Spleen (tissue), 11 donors: Measurements from ENCODE around the gene RBM47. TPM values are rescaled to one million over a fixed set of nuclear protein-coding genes. Genes with fewer than 3 reads are reported as not detected.

Experiments used
- DNase-seq: peaks from one replicate; pipeline ENCODE4 v3.0.0-alpha.2; 2020
- H3K27ac ChIP-seq, 8 donors: fragments of 200-600 bp; sonication (generic) in 7 of 8; 1 replicate in 4 of 8; 2 replicates in 4 of 8; pipeline versions ENCODE4 v1.5.0 to v1.8.0; 2016 to 2021; ENCODE audit warnings: inconsistent platforms in 4 of 8, mild to moderate bottlenecking in 4 of 8, moderate library complexity in 1 of 8
- H3K27me3 ChIP-seq, 7 donors: fragments of 200-600 bp; sonication (generic) in 6 of 7; replicated peaks in 1 of 7; 1 replicate in 4 of 7; 2 replicates in 3 of 7; pipeline versions ENCODE4 v1.5.0 to v1.8.0; 2016 to 2021; ENCODE audit warnings: inconsistent platforms in 3 of 7, mild to moderate bottlenecking in 1 of 7
- H3K36me3 ChIP-seq, 6 donors: fragments of 200-600 bp; sonication (generic) in 5 of 6; 1 replicate in 4 of 6; 2 replicates in 2 of 6; pipeline versions ENCODE4 v1.5.0 to v1.8.0; 2016 to 2021; ENCODE audit warnings: inconsistent platforms in 2 of 6
- H3K4me1 ChIP-seq, 6 donors: fragments of 200-600 bp; sonication (generic) in 5 of 6; 1 replicate in 3 of 6; 2 replicates in 3 of 6; pipeline versions ENCODE4 v1.5.0 to v1.8.0; 2016 to 2021; ENCODE audit warnings: inconsistent platforms in 3 of 6
- H3K4me3 ChIP-seq, 8 donors: fragments of 200-600 bp; sonication (generic) in 7 of 8; 1 replicate in 4 of 8; 2 replicates in 4 of 8; pipeline versions ENCODE4 v1.5.0 to v1.8.0; 2016 to 2021; ENCODE audit warnings: inconsistent platforms in 4 of 8, mild to moderate bottlenecking in 4 of 8, moderate library complexity in 2 of 8
- H3K9me3 ChIP-seq, 8 donors: fragments of 200-600 bp; sonication (generic) in 7 of 8; 1 replicate in 4 of 8; 2 replicates in 4 of 8; pipeline versions ENCODE4 v1.5.0 to v1.8.0; 2016 to 2021; ENCODE audit warnings: inconsistent platforms in 4 of 8
- POLR2A ChIP-seq, 3 donors: fragments of 450-650 bp; IDR thresholded peaks; one replicate each; pipeline ENCODE4 v1.5.1; 2017; ENCODE audit warnings: antibody characterized with exemption in 3 of 3, mild to moderate bottlenecking in 1 of 3
- POLR2AphosphoS5 ChIP-seq, 3 donors: sonication (generic); formaldehyde crosslinking; IDR thresholded peaks; one replicate each; pipeline ENCODE4 v1.5.1; 2017; ENCODE audit warnings: antibody characterized with exemption in 3 of 3
- WGBS, 5 donors: extraction: QIAGEN DNeasy Blood & Tissue Kit in 3 of 5; methylation state at CpG; one replicate each; pipeline versions ENCODE4 v1.1.5 to v1.1.7; 2013 to 2018; 5-methylcytosine and 5-hydroxymethylcytosine counted together
- intact Hi-C: fragments of 100-400 bp; cut with DNase I; formaldehyde crosslinking; loops from one replicate; pipeline ENCODE4 v1.15.0; 2023; ENCODE audit warnings: low total_unique reads
- polyA plus RNA-seq, 3 donors: library from polyadenylated mRNA; stranded (reverse); fragments of 200-250 nt; gene quantifications; one replicate each; pipeline ENCODE4 v1.2.1, GENCODE V29; 2013
- total RNA-seq, 7 donors: library from RNA; depleted of rRNA in 3 of 7; stranded (reverse); fragments of >200 nt in 3 of 7; fragmentation: NEBNext Ultra II Directional in 4 of 7; extraction: Animal tissue kit (Norgen Biotek cat#: 25700) in 4 of 7; gene quantifications; one replicate each; pipeline versions ENCODE4 v1.1.0 to v1.2.1, GENCODE V29; 2016 to 2021
- TF ChIP-seq, protein P1 (sequence below), 11 experiments: fragments of 200-600 bp in 7 of 11; fragments of 450-650 bp in 4 of 11; sonication (generic) in 4 of 11; IDR thresholded peaks in 8 of 11; conservative IDR thresholded peaks in 3 of 11; 1 replicate in 7 of 11; 2 replicates in 4 of 11; pipeline versions ENCODE4 v1.4.0 to v1.8.0; 2016 to 2021; ENCODE audit warnings: antibody characterized with exemption in 11 of 11, inconsistent platforms in 4 of 11, mild to moderate bottlenecking in 1 of 11
- donor health status: healthy with polysubstance abuse.
- donor health status: DM: no; HTN: no; CAD: no; lungs with moderate emphysema.
- donor health status: DM: no; HTN: no; CAD: no.
- donor health status: Bipolar disorder and iron deficiency.
- donor health status: healthy.
- donor health status: DM: no; HTN: no; CAD: no.
- donor health status: DM: yes; HTN: yes; CAD: no.

The RBM47 gene
- total and polyA plus RNA-seq, 10 donors = 6.0 to 164 (median 77.9) TPM

GRCh38 chr4:40484346-40485090 is 145.1 kb downstream of the RBM47 start:
- Histone ChIP-seq H3K9me3 (no peaks in the 10 kb centered on the region), H3K27ac (no peak overlapping the region), H3K4me3 (no peak overlapping the region), H3K4me1 (peaks cover 0 to 59% (median 12%) of the 10 kb centered on the region in 6 donors), H3K36me3 (peaks cover 0 to 5% (median 0%) of the 10 kb centered on the region in 6 donors), H3K27me3 (no peaks in the 10 kb centered on the region)
- intact Hi-C loops = no loop called here
- TF ChIP-seq, protein P1, sequence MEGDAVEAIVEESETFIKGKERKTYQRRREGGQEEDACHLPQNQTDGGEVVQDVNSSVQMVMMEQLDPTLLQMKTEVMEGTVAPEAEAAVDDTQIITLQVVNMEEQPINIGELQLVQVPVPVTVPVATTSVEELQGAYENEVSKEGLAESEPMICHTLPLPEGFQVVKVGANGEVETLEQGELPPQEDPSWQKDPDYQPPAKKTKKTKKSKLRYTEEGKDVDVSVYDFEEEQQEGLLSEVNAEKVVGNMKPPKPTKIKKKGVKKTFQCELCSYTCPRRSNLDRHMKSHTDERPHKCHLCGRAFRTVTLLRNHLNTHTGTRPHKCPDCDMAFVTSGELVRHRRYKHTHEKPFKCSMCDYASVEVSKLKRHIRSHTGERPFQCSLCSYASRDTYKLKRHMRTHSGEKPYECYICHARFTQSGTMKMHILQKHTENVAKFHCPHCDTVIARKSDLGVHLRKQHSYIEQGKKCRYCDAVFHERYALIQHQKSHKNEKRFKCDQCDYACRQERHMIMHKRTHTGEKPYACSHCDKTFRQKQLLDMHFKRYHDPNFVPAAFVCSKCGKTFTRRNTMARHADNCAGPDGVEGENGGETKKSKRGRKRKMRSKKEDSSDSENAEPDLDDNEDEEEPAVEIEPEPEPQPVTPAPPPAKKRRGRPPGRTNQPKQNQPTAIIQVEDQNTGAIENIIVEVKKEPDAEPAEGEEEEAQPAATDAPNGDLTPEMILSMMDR (IDR thresholded peaks at IDR 0.05 in 8 of 11, conservative IDR thresholded peaks at IDR 0.05 in 3 of 11) = no peak
- TF ChIP-seq POLR2A (IDR thresholded peaks at IDR 0.05) (no peak), POLR2AphosphoS5 (IDR thresholded peaks at IDR 0.05) (no peak)
- no peak for DNase-seq
- 76 to 92% (median 87%) methylated on average over 1 of the region's 1 CpG for WGBS, 5 donors

DNA sequence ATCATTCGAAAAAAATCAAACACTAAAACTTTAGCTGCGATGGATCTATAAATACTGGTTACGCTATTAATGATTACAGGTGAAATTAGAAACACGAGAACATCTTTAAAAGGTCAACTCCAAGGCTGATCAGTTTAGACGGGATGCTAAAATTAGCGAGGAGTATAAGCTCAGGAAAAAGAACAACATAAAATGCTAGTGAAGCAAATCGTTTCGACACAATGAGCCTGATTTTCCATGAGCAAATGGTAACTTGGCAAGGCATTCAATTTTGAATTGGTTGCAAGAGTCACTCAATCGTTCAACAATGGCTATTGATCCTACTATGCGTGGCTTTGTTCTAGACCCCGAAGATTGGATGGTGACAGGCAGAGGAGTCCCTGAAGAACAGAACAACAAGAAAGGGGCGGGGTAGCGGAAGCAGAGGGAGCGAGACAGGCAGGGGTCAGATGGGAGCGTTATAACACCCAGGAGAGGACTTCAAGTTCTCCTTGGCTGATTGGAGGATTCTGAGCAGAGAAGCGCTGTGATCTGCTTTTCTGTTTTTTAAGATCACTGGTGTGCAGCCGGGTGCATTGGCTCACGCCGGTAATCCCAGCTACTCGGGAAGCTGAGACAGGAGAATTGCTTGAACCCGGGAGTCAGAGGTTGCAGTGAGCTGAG is 146.5 kb downstream of the RBM47 start:
- WGBS, 5 donors = 89 to 93% (median 92%) methylated on average over 21 of the region's 21 CpGs
- Histone ChIP-seq H3K9me3 (no peaks in the 10 kb centered on the region), H3K27me3 (no peaks in the 10 kb centered on the region), H3K27ac (no peak overlapping the region), H3K4me3 (no peak overlapping the region), H3K4me1 (peaks cover 0 to 46% (median 12%) of the 10 kb centered on the region in 6 donors), H3K36me3 (peaks cover 0 to 5% (median 0%) of the 10 kb centered on the region in 6 donors)
- no peak for DNase-seq
- intact Hi-C loops = no loop called here
- no peak for TF ChIP-seq POLR2A (IDR thresholded peaks at IDR 0.05)
- TF ChIP-seq, protein P1 (IDR thresholded peaks at IDR 0.05 in 8 of 11, conservative IDR thresholded peaks at IDR 0.05 in 3 of 11) = no peak

GRCh38 chr4:40481977-40482376 is 147.7 kb downstream of the RBM47 start:
- 93 to 97% (median 96%) methylated on average over 7 of the region's 7 CpGs for WGBS, 5 donors
- no peak overlapping the region for H3K4me3 ChIP-seq
- no peak for DNase-seq

More at GRCh38 chr4:40481977-40482376, 147.7 kb downstream of the RBM47 start:
- H3K27me3 ChIP-seq = no peaks in the 10 kb centered on the region
- H3K27ac ChIP-seq = no peak overlapping the region
- peaks cover 0 to 5% (median 0%) of the 10 kb centered on the region in 6 donors for H3K36me3 ChIP-seq
- TF ChIP-seq POLR2A (IDR thresholded peaks at IDR 0.05) (no peak), POLR2AphosphoS5 (IDR thresholded peaks at IDR 0.05) (no peak)
- TF ChIP-seq, protein P1 (IDR thresholded peaks at IDR 0.05 in 8 of 11, conservative IDR thresholded peaks at IDR 0.05 in 3 of 11) = no peak
- H3K4me1 ChIP-seq = peaks cover 0 to 35% (median 8%) of the 10 kb centered on the region in 6 donors
- intact Hi-C loops = no loop called here
- no peaks in the 10 kb centered on the region for H3K9me3 ChIP-seq
